ENCODE results near the gene SPANXN5.

GRCh38 chrX:52839137-52839536, 41.9 kb upstream of the SPANXN5 start:
- no peak for TF ChIP-seq EZH2 (IDR thresholded peaks at IDR 0.05; ENCODE audit: borderline replicate concordance, low read length)
- TF ChIP-seq CTCF (IDR thresholded peaks at IDR 0.05; ENCODE audit: low read length), result no peak

Data from OCI-LY1 (cell line).